Smooth muscle cell of the coronary artery (primary cell): ENCODE results near the gene KIZ. TPM values are rescaled to one million over a fixed set of nuclear protein-coding genes. Genes with fewer than 3 reads are reported as not detected.

ENCODE experiments used
- total RNA-seq: library from RNA; depleted of rRNA; stranded (reverse); fragments of >200 nt; gene quantifications from 2 replicates; pipeline ENCODE4 v1.2.3, GENCODE V29; 2014; ENCODE audit warnings: low replicate concordance

The KIZ gene
- total RNA-seq: 9.5 and 23.3 TPM in 2 replicates

GRCh38 chr20:21125849-21126580, at the start of gene KIZ:
Gene KIZ (plus strand): TSS chr20:21126082. CDS start chr20:21126116, 34 bp downstream.

GRCh38 chr20:21106171-21107017, 19.5 kb upstream of the KIZ start, which contains the start of gene LINC00237:
Gene LINC00237 (minus strand): TSS chr20:21106358.

Other genes with a start within 250 kb of the KIZ start
- not detected in 2 replicates for gene LINC00237, start 19.7 kb upstream of the KIZ start, total RNA-seq
- gene XRN2, start 177.2 kb downstream of the KIZ start, total RNA-seq: 55.1 and 70.1 TPM in 2 replicates